ENCODE results near the gene EPHB1.

EPHB1 gene

GRCh38 chr3:135079095-135079494 is 284.0 kb downstream of the EPHB1 start:
- no peaks in the 10 kb centered on the region for H3K36me3 ChIP-seq (replicated peaks)
- H3K4me3 ChIP-seq (ENCODE audit: low read depth, low read length) = no peak overlapping the region
- DNase-seq = no peak
- in situ Hi-C loops (cut with HindIII; ENCODE audit: low pct_ligation_motif_present, low sequenced_read_pairs) = no loop called here
- TF ChIP-seq, protein P1, sequence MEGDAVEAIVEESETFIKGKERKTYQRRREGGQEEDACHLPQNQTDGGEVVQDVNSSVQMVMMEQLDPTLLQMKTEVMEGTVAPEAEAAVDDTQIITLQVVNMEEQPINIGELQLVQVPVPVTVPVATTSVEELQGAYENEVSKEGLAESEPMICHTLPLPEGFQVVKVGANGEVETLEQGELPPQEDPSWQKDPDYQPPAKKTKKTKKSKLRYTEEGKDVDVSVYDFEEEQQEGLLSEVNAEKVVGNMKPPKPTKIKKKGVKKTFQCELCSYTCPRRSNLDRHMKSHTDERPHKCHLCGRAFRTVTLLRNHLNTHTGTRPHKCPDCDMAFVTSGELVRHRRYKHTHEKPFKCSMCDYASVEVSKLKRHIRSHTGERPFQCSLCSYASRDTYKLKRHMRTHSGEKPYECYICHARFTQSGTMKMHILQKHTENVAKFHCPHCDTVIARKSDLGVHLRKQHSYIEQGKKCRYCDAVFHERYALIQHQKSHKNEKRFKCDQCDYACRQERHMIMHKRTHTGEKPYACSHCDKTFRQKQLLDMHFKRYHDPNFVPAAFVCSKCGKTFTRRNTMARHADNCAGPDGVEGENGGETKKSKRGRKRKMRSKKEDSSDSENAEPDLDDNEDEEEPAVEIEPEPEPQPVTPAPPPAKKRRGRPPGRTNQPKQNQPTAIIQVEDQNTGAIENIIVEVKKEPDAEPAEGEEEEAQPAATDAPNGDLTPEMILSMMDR (IDR thresholded peaks at IDR 0.05; ENCODE audit: low read depth, low read length, missing control alignments) = no peak
- no peaks in the 10 kb centered on the region for H3K27me3 ChIP-seq (replicated peaks)
- no peak overlapping the region for H3K27ac ChIP-seq

- Histone ChIP-seq H3K27ac (no peak overlapping the region), H3K4me3 (ENCODE audit: low read depth, low read length) (no peak overlapping the region), H3K36me3 (replicated peaks) (no peaks in the 10 kb centered on the region), H3K27me3 (replicated peaks) (no peaks in the 10 kb centered on the region)
- in situ Hi-C loops (cut with HindIII; ENCODE audit: low pct_ligation_motif_present, low sequenced_read_pairs) = no loop called here
- TF ChIP-seq, protein P1 (IDR thresholded peaks at IDR 0.05; ENCODE audit: low read depth, low read length, missing control alignments) = no peak
- DNase-seq = no peak
Measured at GRCh38 chr3:135081451-135081850, 286.4 kb downstream of the EPHB1 start.

DNA sequence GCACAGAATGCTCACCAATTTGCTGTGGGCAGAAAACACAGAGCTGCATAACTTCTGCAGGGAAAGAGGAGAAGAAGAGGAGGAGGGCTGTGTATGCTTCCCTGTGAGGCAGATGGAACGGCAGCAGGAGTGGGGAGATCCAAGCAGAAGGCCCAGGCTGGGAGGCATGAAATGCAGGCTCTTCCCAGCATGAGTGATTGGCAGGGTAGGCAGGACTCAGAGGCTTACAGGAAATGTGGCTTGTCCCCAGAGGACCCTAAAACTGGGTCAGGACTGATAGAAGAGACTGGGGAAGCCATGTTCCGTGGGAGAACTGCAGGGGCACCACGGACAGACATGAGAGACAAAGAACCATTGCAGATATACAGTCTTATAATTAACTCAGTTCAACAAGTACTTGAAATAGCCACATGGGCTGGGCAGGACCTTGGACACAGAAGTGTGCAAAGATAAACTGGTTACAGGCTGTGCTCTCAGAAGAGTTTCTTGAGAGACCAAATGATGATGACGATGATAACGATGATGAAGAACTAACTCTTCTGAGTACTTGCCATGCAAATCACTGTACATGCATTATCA is 286.9 kb downstream of the EPHB1 start:
- no peaks in the 10 kb centered on the region for H3K27me3 ChIP-seq (replicated peaks)
- H3K27ac ChIP-seq = no peak overlapping the region
- DNase-seq = no peak
- in situ Hi-C loops (cut with HindIII; ENCODE audit: low pct_ligation_motif_present, low sequenced_read_pairs) = no loop called here
- TF ChIP-seq, protein P1 (IDR thresholded peaks at IDR 0.05; ENCODE audit: low read depth, low read length, missing control alignments) = no peak
- no peaks in the 10 kb centered on the region for H3K36me3 ChIP-seq (replicated peaks)
- no peak overlapping the region for H3K4me3 ChIP-seq (ENCODE audit: low read depth, low read length)

- Histone ChIP-seq H3K27ac (no peak overlapping the region), H3K27me3 (replicated peaks) (no peaks in the 10 kb centered on the region), H3K36me3 (replicated peaks) (no peaks in the 10 kb centered on the region), H3K4me3 (ENCODE audit: low read depth, low read length) (no peak overlapping the region)
- DNase-seq = no peak
- TF ChIP-seq, protein P1 (IDR thresholded peaks at IDR 0.05; ENCODE audit: low read depth, low read length, missing control alignments) = no peak
- in situ Hi-C loops (cut with HindIII; ENCODE audit: low pct_ligation_motif_present, low sequenced_read_pairs) = no loop called here
Measured at GRCh38 chr3:135082706-135083105, 287.6 kb downstream of the EPHB1 start.

DNA sequence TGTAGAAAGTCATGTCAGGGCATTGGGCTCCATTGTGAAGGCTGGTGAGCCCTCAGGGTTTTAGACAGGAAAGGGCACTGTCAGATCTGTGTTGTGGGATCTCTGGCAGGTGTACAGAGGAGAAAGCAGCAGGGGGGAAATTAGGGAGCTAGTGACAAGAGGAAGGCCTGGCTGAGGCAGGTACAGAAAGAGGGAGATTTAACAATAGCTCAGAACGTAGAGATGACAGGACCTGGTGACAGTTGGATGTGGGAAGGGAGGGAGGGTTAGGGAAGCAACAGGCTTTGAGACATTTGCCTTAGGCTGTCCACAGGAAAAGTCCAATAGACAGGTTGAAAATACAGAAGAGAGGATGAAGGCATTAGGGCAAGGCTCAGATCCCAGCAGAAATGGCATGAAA is 288.1 kb downstream of the EPHB1 start:
- TF ChIP-seq, protein P1 (IDR thresholded peaks at IDR 0.05; ENCODE audit: low read depth, low read length, missing control alignments) = no peak
- DNase-seq = no peak
- Histone ChIP-seq H3K27ac (no peak overlapping the region), H3K27me3 (replicated peaks) (no peaks in the 10 kb centered on the region), H3K36me3 (replicated peaks) (no peaks in the 10 kb centered on the region), H3K4me3 (ENCODE audit: low read depth, low read length) (no peak overlapping the region)
- in situ Hi-C loops (cut with HindIII; ENCODE audit: low pct_ligation_motif_present, low sequenced_read_pairs) = no loop called here

GRCh38 chr3:135083756-135084155 is 288.7 kb downstream of the EPHB1 start:
- TF ChIP-seq, protein P1 (IDR thresholded peaks at IDR 0.05; ENCODE audit: low read depth, low read length, missing control alignments) = no peak
- Histone ChIP-seq H3K4me3 (ENCODE audit: low read depth, low read length) (no peak overlapping the region), H3K36me3 (replicated peaks) (no peaks in the 10 kb centered on the region), H3K27ac (no peak overlapping the region), H3K27me3 (replicated peaks) (no peaks in the 10 kb centered on the region)
- in situ Hi-C loops (cut with HindIII; ENCODE audit: low pct_ligation_motif_present, low sequenced_read_pairs) = no loop called here
- no peak for DNase-seq

Data from brain microvascular endothelial cell (primary cell).